Stimulated activated CD8-positive, alpha-beta memory T cell treated with anti-CD3 and anti-CD28 coated beads, Interleukin-4, amount 100 ng/mL, for 48 hours (primary cell): ENCODE data around the gene ABR.

ENCODE experiments used
- DNase-seq: peaks from one replicate; pipeline ENCODE4 v3.0.0-alpha.2; 2020

The ABR gene

DNA sequence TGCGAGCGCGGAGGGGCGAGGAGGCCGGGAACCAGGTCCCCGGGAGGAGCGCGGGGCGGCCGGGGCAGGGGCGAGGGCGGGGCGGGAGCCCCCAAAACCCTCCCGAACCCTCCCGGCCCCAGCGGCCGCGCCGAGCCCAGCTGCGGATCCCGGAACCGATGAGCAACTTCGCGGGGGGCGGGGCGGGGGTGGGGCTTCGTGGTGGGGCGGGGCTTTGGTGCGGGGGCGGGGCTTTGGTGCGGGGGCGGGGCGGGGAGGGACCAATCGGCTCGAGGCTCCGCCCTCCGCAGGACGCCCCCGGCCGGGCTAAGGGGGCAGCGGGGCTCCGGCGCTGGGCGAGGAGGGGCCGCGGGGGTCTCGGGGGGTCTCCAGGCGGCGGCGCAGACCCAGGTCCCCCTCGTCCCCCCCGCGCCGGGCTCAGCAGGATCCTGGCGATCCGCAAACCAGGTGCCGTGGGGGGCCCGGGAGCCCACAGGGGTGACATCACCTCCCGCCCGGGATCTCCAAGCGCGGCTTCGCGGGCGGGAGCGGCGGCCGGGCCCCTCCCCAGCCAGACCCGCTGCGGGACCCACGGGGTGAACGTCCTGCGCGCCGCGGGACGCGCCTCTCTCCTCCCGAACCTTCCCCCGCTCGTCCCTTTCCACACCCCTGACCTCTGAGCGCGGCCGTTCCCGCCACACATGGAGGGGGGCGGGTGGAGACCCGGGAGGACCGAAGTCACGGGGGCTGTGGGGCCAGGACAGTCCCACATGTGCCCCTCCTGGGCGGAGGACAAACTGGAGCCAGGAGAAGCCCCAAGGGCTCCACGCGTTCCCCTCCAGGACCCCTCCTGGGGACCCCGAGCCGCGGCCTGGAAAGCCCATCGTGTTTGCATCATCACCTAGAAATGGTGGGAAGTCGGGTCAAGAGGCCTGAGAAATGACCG is at the start of gene ABR:
Gene ABR (minus strand): TSS at position 164 of the 925 bp plus-strand sequence. CDS start 254 bp downstream, outside the sequence.
- DNase-seq = peak; percentile 63

DNA sequence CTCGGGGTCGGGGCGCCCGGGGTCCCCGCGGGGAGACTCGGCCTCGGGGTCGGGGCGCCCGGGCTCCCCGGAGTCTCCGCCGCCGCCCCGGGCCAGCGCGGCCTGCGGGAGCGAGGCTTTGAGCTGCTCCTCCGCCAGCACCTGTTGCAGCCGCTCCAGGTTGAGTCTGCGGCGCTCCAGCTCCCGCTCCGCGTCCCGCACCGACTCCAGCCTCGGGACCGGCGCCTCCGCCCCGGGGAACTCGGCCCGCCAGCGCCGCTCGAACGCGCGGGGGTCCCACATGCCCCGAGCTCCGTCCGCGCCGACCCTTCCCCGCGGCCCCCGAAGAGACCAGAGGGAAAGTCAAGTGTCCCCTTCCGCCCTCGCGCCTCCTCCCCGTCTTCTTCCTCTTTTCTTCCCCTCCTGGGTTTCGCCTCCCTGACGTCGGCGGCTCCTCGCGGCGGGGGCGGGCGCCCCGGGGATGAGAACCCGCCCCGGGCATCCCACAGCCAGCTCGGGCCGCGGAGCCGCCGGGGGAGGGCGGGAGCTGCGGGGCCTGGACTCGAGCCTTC is 49.6 kb upstream of the ABR start:
- DNase-seq = peak; percentile 59

DNA sequence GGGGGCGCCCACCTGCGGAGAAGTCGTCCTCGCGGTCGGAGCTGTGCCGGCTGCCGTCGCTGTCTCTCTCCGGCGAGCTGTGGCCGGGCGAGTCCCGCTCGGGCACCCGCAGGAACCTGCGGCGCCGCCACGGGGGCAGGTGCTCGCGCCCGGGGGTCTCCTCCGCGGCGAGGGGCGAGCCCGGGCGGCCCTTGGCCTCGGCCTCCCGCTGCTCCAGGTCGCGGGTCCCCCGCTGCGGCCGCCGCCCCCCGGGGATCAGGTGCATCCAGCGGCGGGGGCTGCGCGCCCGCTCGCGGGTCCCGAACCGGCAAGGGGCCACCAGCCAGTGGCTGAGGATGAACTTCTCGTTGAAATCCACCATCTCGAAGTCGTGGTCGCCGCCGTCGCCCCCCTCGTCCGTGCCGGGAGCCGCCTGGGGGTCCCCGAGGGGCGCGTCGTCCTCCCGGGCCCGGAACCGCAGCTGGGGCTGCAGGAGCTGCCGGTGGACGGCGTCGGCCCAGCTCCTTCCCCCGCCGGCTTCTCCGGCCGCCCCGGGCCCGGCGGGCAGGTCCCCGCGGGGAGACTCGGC is 49.1 kb upstream of the ABR start:
- DNase-seq = no peak

DNA sequence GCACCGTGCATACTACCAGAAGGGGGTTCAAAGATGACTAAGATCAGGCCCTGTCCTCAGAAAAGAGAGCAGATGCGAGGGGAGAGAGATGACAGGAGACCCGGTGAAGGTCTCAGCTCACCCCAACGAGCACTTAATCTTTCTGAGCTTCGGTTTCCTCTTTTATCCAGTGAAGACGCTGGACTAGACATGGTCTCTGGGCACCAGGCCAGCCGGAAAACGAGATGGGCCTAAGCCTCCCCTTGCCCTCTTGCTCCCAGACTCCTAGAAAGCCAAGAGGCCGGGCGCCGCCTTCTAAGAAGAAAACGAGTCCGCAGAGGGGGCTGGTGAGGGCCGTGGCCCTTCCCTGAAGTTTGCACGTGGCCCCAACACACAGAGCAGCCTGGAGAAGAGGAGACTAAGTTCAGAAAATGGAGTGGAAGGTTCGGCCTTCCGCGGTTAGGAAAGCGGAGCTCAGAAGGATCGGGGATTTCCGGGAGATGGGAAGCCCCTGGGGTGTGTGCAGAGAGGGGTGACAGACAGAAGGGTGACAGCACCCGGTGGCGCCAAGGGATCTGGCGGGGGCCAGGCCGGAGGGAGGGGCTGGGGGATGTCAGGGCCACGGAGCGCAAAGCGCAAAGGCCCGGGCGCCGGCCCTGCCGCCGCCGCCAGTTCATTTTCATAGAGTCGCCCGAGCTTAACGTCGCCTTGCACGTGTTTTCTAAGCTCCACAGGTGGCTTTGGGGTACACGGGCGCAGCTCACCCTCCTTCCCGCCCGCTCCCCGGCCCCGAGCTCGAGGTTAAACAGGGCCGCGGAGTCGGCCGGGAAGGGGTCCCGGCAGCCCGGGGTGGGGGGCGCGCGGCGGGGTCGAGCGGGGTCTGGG is 48.4 kb upstream of the ABR start:
- peak; percentile 32 for DNase-seq

DNA sequence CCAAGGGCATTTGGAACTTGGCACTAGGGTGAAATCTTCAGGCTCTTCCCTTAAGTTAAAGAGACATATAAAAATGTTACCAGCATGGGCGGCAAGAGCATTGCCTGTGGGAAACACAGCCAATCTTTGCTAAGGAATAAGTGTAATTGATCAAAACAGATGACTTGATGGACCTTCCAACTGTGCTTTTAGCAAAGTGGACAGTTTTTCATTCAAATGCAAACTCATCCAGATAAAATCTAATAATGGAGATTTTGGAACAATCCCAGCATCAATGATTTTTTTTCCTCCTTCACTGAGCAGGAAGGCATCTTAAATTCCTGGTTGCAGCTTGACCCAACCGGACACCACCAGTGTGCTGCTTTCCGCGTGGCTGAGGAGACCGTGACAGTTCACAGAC is 47.6 kb upstream of the ABR start:
- DNase-seq = no peak

DNA sequence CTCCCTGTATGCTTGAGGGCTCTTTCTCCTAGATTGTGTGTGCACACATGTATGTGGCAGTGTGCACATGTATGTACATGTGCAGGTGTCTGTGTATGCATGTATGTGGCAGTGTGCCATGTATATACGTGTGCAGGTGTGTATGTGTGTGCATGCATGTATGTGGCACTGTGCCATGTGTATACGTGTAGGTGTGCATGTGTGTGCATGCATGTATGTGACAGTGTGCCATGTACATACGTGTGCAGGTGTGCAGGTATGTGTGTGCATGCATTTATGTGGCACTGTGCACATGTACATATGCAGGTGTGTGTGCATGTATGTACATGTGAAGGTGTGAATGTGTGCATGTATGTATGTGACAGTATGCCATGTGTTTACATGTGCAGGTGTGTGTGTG is 46.5 kb upstream of the ABR start:
- DNase-seq = no peak

DNA sequence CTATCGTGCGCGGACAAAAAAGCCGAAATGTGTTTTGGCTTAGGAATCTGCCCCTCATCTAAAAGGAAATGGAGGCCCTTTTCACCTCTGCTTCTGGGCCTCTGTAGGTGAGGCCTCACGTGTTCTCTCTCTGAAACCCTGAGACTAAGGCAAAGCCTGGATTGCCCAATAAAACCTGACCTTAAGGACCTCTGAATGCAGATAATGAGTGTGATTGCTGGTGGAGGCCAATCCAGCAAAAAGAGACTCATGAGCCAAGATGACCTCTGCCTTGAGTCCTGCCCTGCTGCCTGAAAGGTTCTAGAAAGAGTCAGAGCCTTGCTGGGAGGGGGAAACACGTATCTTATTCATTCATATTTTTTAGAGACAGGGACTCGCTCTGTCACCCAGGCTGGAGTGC is 44.5 kb upstream of the ABR start:
- no peak for DNase-seq

DNA sequence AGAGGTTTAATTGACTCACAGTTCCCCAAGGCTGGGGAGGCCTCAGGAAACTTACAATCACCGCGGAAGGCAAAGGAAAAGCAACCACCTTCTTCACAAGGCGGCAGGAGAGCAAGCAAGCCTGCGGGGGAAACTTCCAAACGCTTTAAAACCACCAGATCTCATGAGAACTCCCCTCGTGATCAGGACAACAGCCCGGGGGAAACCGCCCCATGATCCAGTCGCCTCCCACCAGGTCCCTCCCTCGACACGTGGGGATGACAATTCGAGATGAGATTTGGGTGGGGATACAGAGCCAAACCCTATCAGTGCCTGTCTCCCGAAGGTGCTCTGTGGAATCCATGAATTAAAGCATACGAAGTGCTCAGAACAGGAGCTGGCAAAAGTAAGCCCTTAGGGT is 43.9 kb upstream of the ABR start:
- DNase-seq = no peak

DNA sequence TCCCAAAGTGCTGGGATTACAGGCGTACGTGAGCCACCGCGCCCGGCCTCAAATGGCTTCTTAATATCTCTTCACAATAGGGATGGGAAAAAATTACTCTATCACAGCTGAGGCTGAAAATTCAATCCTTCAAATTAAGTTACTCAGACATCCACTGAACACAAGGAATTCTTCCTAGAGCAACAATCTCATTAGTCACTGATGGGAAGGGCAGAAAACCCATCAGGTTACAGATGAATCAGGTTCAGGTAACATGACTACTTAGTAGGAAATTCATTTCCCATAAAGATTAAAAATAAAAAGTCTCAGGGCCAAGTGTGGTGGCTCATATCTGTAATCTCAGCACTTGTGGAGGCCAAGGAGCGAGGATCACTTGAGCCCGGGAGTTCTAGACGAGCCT is 42.5 kb upstream of the ABR start:
- DNase-seq = no peak

DNA sequence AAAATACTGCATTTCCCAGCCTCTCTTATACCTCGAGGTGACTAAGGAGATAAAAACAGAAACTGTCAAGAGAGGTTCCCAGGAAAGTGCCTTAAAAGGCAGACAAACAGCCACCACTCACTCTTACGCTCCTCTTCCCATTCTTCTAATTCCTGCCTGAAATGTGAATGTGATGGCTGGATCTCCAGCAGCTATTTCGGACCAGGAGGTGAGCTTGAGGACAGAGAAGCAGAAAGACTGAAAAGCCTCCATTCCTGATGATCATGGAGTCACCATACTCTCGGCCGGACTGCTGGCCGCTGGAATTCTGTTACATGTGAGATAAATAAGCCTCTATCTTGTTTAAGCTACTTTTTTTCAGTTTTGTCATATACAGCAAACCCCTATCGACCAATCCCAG is 41.4 kb upstream of the ABR start:
- DNase-seq = no peak

DNA sequence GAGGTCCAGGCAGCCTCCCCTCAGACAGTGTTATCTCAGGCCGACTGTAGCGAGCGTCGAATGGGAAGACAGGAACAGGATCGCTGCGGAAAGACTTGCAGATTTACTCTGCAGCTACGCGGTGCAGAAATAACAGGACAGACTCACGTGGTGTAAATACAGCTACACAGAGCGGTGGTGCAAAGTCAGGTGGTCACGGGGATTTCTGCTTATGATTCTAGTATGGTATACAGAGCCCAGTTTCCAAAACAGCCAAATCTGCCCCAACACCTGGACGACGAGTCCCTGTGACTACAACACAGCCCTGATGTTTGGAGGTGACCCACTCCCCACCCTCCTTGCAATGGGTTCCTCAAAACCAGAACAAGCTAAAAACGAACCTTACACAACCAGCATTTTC is 40.6 kb upstream of the ABR start:
- DNase-seq = no peak

DNA sequence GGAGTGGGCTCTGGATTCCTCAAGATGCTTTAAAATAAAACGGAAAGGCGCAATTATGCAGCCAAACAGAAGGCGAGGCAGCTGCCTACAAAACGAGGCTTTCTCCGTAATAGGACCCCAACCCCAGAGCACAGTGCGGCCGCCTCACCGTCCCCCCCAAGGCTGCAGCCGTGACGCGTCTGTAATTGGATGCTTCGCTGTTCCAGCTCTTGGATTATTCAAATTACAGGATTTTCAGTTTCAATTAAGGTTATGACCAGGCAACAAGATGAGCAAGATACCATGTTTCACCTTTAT is 37.3 kb upstream of the ABR start:
- no peak for DNase-seq

DNA sequence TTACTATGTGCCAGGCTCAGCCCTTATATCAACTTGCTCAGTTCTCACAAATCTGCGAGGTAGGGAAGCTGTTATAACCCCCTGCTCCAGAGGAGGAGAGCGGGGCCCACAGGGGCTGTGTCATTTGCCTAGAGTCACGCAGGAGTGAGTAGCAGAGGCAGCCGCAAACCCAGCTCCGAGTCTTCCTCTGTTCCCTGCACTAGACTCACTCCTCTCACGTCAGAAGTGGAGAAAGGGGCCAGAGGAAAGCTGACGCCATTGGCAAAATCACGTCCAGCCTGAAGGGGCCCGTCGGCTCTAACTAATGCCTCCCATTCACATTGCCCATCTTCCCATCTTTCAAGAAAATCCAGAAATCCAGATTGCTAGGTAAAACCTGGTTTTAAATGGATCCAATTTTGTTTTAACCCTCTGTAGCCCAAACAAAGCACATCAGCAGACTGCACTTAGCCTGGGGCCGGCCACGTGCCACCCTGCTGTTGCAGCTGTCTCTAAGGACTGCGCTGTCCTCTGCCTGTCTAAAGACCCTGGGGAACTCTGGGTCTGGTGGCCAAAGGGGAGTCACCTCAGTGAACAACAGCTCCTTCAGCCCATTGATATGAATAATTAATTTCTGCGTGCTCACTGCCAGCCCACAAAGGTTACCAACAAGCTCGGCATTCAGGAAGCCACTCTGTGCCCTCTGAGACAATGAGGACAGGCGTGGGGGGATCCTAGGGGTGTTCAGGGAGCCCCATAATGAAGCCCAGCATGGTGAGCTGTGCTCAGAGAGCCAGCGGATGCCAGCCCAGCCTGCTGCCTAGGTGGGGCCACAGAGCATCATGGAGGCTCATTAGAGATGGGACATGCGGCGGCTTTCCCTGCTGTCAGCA is 36.7 kb upstream of the ABR start:
- no peak for DNase-seq

DNA sequence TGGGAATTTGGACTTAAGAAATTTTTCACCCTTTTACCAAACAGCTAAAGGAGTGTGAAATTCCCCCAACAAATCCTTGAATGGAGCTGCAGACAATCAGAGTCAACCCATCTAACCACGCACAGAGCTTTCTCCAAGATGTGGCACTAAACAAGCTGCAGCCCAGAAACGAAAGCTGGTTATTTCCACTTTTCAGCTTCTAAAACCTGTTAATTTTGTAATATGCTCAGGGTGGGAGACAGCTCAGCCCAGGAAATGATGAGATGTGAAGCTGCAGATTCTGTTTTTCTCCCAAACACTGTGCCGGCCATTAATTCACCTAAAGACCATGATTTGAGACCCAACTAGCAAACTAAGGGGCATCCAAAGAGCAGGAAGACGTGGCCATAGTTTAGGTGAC is 33.2 kb upstream of the ABR start:
- DNase-seq = no peak

DNA sequence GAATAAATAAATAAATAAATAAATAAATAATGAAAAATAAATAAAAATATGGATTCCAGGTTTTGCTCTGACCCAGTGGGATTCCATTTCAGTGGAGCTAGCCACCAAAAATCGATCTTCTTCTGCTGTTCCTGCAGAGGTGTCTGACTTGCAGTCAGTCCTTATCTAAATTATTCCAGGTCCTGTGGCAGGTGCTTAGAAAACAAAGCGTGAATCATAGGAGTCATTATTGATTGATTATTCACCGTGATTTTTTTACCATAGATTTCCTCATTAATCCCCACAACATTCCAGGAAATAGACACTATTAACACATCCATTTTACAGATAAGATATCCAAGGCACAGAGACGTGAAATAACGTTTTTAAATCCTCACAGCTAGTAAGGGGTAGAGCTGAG is 31.5 kb upstream of the ABR start:
- DNase-seq = no peak

DNA sequence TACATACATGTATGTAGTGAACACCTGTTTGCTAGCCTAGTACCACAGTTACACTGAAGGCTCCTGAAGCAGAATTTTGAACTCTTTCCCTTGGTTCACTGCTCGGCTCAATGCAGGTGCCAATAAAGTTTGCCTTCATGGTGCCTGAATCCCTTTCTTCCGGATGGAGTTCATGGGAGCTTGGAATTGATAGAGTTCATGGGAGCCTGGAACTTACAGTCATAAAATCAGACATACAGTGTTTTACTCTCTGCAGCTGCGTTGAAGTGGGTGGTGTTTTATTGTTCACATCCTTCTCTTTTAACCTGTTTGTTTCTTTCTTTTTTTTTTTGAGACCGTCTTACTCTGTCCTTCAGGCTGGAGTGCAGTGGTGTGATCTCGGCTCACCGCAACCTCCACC is 29.2 kb upstream of the ABR start:
- DNase-seq = no peak

DNA sequence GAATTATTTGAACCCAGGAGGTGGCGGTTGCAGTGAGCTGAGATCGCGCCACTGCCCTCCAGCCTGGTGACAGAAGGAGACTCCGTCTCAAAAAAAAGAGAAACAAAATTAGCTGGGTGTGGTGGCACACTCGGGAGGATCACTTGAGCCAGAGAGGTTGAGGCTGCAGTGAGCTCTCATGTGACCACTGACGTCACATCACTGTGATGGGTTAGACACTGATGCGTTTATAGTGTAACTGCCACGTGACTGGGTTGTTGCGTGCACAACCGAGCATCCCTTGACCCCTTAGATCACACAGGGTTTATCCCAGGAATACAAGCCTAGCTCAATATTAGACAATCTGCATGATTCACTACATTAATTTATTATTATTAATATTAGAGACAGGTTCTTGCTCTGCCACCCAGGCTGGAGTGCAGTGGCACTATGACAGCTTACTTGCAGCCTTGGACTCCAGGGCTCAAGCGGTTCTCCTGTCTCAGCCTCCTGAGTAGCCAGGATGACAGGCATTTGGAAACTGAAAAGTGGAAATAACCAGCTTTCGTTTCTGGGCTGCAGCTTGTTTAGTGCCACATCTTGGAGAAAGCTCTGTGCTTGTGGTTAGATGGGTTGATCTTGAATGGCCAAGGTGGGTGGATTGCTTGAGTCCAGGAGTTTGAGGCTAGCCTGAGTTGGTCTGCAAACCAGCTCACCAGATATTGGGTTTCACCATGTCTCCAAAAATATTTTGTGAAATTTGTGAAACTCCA is 26.4 kb upstream of the ABR start:
- no peak for DNase-seq

DNA sequence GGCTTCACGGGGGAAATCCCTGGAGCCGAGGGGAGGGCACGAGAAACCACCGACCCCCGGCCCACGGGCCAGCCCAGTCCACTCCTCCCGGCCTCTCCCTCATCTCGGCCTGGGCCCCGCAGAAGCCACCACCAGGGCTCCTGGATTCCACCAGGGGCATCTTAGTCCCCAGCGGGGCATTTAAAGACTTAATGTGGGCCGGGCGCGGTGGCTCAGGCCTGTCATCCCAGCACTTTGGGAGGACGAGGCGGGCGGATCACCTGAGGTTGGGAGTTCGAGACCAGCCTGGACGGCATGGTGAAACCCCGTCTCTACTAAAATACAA is 24.1 kb upstream of the ABR start:
- DNase-seq = no peak

DNA sequence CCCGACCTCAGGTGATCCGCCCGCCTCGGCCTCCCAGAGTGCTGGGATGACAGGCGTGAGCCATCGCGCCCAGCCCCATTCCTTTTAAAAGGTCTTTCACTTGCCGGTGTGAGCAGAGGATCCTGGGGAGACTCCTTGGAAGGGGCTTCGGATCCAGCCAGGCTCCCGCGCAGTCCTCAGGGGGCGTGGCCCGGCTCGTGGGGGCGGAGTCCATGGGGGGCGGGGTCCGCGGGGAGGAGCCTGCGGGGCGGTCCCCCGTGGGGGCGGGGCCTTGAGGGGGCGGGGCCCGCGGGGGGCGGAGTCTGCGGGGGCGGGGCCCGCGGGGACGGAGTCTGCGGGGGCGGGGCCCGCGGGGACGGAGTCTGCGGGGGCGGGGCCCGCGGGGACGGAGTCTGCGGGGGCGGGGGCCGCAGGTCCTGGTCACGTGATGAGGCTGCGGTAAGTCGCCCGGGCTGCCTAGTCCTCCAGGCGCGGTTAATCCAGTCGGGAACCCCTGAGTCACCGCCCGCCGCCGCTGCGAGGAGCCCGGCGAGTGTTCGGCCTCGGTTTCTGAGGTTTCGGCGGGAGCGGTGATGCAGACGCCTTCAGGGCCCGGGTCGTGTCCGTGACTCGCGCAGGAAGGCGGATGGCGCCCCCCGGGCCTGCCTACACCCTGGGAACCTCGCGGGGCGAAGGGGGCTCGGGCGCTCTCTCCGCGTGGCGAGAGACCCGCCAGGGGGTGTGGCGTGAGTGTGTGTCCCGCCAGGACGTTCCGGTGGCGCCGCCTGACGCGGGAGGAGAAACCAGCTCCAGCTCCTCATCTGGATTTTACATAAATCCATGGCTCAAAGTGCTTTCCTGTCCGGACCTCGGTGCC is 23.6 kb upstream of the ABR start:
- DNase-seq = peak; percentile 75

DNA sequence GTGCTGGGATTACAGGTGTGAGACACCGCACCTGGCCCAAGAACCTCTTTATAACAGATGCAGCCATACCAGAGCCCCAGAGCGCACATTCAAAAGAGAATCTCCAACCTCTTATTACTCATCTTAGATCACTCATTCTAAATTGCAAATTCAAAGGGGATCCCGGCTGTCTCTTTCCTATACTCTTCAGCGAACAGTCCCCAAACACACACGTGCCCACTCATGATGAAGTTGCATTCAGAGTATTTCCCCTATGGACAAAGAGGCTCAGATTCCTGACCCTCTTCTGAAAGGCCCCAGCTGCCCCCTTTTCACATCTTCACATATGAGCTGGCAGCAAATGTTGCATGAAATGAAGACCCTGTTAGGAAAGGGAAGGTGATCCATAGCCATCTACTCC is 22.5 kb upstream of the ABR start:
- no peak for DNase-seq

DNA sequence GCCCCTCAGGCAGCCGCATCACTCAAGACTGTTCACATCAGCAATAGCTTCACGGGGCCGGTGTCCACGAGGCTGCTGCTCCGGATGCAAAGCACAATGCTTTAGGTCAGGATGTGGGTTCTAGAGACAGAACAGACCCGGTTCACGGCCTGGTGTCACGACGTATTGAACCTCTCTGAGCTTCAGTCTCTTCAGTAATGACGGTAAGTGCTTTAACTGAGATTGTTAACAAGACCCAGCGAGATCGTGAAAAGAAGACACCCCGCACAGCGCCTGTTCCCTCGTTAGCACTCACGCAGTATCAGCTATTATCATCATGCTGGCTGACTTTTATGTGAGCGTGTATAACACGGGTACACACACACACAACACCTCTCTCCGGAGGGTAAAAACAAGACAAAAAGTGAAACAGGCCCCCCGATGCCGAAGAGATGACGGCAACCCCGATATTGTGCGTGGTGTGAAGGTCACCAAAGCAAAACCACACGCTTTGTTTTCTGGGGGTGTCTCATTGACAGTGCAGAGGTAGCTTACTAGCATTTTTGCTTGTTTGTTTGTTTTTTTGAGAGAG is 21.4 kb upstream of the ABR start:
- DNase-seq = peak; percentile 63
